Psoas muscle (tissue), 8 donors: Measurements from ENCODE around the gene HSD17B14. TPM values are rescaled to one million over a fixed set of nuclear protein-coding genes. Genes with fewer than 3 reads are reported as not detected.

Source experiments
- ATAC-seq, 4 donors: fragments of 200-7000 bp; cut with Tn5 transposase; one replicate each; pipeline ENCODE4 v1.9.1; 2020; ENCODE audit warnings: moderate library complexity in 3 of 4, mild to moderate bottlenecking in 2 of 4
- DNase-seq, 2 donors: peaks; one replicate each; pipeline ENCODE4 v3.0.0-alpha.2; 2020
- H3K27ac ChIP-seq: fragments of 200-600 bp; one replicate; pipeline ENCODE4 v1.8.0; 2022
- H3K27me3 ChIP-seq, 3 donors: fragments of 200-600 bp in 1 of 3; one replicate each; pipeline versions ENCODE4 v1.6.1 to v1.8.0; 2013 to 2022; ENCODE audit warnings: low read length in 2 of 3, mild to moderate bottlenecking in 2 of 3, moderate library complexity in 1 of 3; ENCODE audit not compliant: insufficient read depth in 3 of 3
- H3K36me3 ChIP-seq, 2 donors: fragments of 200-600 bp in 1 of 2; one replicate each; pipeline versions ENCODE4 v1.6.1 to v1.8.0; 2013 to 2022; ENCODE audit warnings: low read depth in 1 of 2, mild to moderate bottlenecking in 1 of 2, moderate library complexity in 1 of 2; ENCODE audit not compliant: insufficient read depth in 1 of 2
- H3K4me1 ChIP-seq: fragments of 200-600 bp; one replicate; pipeline ENCODE4 v1.8.0; 2022
- H3K4me3 ChIP-seq: fragments of 200-600 bp; one replicate; pipeline ENCODE4 v1.8.0; 2022; ENCODE audit warnings: mild to moderate bottlenecking
- H3K9me3 ChIP-seq: fragments of 200-600 bp; one replicate; pipeline ENCODE4 v1.8.0; 2022
- WGBS, 3 donors: extraction: QIAGEN DNeasy Blood & Tissue Kit; methylation state at CpG; one replicate each; pipeline versions ENCODE4 v1.1.6 to v1.1.7; 2013; 5-methylcytosine and 5-hydroxymethylcytosine counted together
- intact Hi-C, 2 donors: fragments of 100-400 bp; cut with DNase I; formaldehyde crosslinking; loops; one replicate each; pipeline versions ENCODE4 v1.11.0 to v1.14.2; 2022
- polyA plus RNA-seq, 3 donors: library from polyadenylated mRNA; stranded (reverse); fragments of 200-250 nt; gene quantifications; one replicate each; pipeline ENCODE4 v1.2.3, GENCODE V29; 2013
- total RNA-seq, 4 donors: library from RNA; stranded (reverse); fragmentation: NEBNext Ultra II Directional in 2 of 4; extraction: Animal tissue kit (Norgen Biotek cat#: 25700) in 2 of 4; gene quantifications; one replicate each; pipeline versions ENCODE4 v1.2.1 to v1.2.4, GENCODE V29; 2021 to 2023
- TF ChIP-seq, protein P1 (sequence below): fragments of 200-600 bp; IDR thresholded peaks from one replicate; pipeline ENCODE4 v1.8.0; 2022; ENCODE audit warnings: antibody characterized with exemption
- donor health status: healthy with polysubstance abuse.
- donor health status: DM: no; HTN: no; CAD: no; lungs with moderate emphysema.
- donor health status: Bipolar disorder and iron deficiency.
- donor health status: healthy.
- donor health status: DM: yes; HTN: yes; CAD: no.
- donor health status: DM: no; HTN: no; CAD: no.
- donor health status: DM: no; HTN: no; CAD: no.
- donor health status: DM: yes; HTN: yes; CAD: no.

The HSD17B14 gene
- total and polyA plus RNA-seq, 7 donors = 0.15 to 1.2 (median 0.66) TPM

DNA sequence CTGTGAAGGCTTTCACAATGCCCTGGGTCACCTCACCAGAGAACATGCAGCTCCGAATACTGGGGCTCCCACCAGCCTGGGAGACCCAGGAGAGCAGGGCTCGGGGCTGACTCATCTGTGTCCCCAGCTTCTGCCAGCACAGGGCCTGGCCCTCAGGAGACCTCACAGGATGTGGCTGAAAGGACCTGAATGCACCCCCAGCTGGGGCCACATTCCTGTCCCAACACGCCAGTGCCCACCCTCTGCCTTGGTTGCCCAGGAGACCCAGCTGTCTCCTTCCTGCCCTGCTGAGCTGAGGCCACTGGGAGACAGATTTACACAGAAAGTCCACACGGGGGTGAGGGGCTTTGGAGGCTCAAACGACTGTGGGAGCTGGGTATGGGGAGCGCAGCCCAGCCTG, 37.4 kb downstream of the HSD17B14 start:
- 56 to 67% (median 59%) methylated on average over 6 of the region's 6 CpGs for WGBS, 3 donors
- ATAC-seq = no peak
- Histone ChIP-seq H3K4me1 (peaks cover 7% of the 10 kb centered on the region), H3K36me3 (peaks cover 0 to 29% of the 10 kb centered on the region in 2 donors), H3K27ac (no peak overlapping the region), H3K27me3 (no peaks in the 10 kb centered on the region), H3K4me3 (no peak overlapping the region), H3K9me3 (no peaks in the 10 kb centered on the region)
- DNase-seq = no peak
- intact Hi-C loops = no loop called here
- TF ChIP-seq, protein P1, sequence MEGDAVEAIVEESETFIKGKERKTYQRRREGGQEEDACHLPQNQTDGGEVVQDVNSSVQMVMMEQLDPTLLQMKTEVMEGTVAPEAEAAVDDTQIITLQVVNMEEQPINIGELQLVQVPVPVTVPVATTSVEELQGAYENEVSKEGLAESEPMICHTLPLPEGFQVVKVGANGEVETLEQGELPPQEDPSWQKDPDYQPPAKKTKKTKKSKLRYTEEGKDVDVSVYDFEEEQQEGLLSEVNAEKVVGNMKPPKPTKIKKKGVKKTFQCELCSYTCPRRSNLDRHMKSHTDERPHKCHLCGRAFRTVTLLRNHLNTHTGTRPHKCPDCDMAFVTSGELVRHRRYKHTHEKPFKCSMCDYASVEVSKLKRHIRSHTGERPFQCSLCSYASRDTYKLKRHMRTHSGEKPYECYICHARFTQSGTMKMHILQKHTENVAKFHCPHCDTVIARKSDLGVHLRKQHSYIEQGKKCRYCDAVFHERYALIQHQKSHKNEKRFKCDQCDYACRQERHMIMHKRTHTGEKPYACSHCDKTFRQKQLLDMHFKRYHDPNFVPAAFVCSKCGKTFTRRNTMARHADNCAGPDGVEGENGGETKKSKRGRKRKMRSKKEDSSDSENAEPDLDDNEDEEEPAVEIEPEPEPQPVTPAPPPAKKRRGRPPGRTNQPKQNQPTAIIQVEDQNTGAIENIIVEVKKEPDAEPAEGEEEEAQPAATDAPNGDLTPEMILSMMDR = no peak

DNA sequence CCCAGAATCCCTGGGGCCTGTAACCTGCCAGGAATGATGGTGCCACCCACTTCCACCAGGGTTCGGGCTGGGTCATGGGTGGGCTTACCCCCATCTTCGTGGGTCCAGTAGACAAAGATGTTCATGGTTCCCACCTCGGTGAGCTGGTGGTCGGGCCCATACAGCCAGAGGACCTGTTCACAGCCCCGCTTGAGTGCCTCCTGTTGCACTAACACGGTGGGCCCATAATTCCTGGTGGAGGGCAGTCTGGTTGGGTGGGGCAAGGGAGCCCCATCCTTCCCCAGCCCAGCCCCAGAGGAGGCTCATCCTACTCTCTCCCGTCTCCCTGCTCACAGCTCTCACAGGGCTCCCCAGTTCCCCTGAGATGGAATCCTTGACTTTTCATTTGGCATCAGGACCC, 39.2 kb downstream of the HSD17B14 start:
- DNase-seq (no peak), ATAC-seq (no peak)
- no peaks in the 10 kb centered on the region for H3K27me3 ChIP-seq
- H3K36me3 ChIP-seq = peaks cover 0 to 19% of the 10 kb centered on the region in 2 donors
- no peak overlapping the region for H3K27ac ChIP-seq
- WGBS, 3 donors = 82 to 91% (median 83%) methylated on average over 7 of the region's 7 CpGs
- intact Hi-C loops = no loop called here
- H3K4me1 ChIP-seq = peaks cover 7% of the 10 kb centered on the region
- TF ChIP-seq, protein P1 = no peak
- no peaks in the 10 kb centered on the region for H3K9me3 ChIP-seq
- no peak overlapping the region for H3K4me3 ChIP-seq

DNA sequence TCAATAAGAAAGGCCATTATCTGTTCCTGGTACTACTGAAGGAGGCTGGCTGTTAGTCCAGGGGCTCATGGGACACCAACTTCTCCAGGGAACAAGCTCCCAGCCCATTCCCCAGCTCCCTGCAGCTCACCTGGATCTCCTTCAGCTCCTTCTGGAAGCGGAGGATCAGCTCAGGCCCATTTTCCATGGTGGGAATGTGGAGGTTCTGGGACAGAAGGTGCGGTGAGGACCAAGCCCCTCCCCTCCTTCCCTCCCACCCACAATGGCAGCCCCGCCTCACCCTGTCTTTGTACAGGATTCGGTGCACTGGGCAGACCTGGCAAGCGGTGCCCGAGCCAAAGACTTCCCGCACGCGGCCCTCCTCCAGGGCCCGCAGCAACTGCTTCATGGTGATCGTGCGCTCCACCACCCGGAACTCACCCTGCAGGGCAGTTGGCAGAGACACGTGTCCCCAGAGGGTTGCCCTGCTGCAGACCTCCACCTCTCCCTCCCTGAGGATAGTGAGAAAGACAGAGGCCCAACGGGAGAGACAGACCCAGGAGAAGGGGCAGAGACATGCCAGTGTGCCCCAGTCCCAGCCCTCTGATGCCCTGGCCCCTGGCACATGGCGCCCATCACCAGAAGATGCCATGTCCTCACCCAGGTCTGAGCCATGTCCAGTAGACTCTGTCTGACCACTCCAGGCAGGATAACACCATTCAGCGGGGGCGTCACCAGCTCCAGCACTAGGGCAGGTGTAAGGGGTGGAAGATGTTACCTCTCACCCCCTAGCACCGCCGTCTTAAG, 39.8 kb downstream of the HSD17B14 start:
- Histone ChIP-seq H3K27ac (peak overlapping the region; percentile 84), H3K36me3 (peaks cover 0 to 19% of the 10 kb centered on the region in 2 donors), H3K4me3 (no peak overlapping the region), H3K9me3 (no peaks in the 10 kb centered on the region), H3K4me1 (peaks cover 7% of the 10 kb centered on the region), H3K27me3 (no peaks in the 10 kb centered on the region)
- TF ChIP-seq, protein P1 = no peak
- no peak for ATAC-seq
- 84 to 90% (median 86%) methylated on average over 16 to 20 of the region's 20 CpGs for WGBS, 3 donors
- DNase-seq = no peak
- intact Hi-C loops = no loop called here

DNA sequence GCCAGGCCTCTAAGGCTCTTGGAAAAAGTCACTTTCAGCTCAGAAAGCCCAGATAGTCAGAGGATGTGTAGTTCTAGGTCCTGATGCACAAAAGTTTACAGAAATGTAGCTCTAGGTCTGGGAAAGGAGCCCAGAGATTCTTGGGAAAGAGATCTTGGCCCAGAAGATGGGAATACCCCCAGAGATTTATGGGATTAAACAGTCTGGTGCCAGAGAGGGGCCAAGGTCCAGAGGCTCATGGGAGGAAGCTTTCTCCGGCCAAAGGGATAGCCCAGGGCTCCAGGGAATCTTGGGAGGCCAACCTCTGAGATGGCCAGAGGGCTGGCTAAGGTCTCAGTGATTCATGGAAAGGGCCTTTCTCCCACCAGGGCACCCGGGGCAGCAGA, 40.6 kb downstream of the HSD17B14 start:
- Histone ChIP-seq H3K4me1 (peaks cover 7% of the 10 kb centered on the region), H3K9me3 (no peaks in the 10 kb centered on the region), H3K4me3 (no peak overlapping the region), H3K36me3 (peaks cover 0 to 19% of the 10 kb centered on the region in 2 donors), H3K27ac (peak overlapping the region; percentile 84), H3K27me3 (no peaks in the 10 kb centered on the region)
- DNase-seq = peak; percentile 63 to 80
- intact Hi-C loops = loop anchor here (1.0 to 2.0 kb wide), 2 partner anchors 40 to 41 kb away; partner anchors contain the start of gene HSD17B14 (in 1 of the 2)
- WGBS, 3 donors = 7 to 32% (median 20%) methylated on average over 2 of the region's 2 CpGs
- TF ChIP-seq, protein P1 = no peak
- peak; percentile 16 to 39 (median 32) for ATAC-seq
